HUES64 (cell line): ENCODE measurements around the gene MRPL52.

Experiments used
- H3K27ac ChIP-seq: 2 replicates; pipeline ENCODE4 v1.7.0; 2013; ENCODE audit warnings: low read depth, low read length, inconsistent platforms
- H3K27me3 ChIP-seq: 2 replicates; pipeline ENCODE4 v1.6.1; 2013; ENCODE audit warnings: mild to moderate bottlenecking, low read length; ENCODE audit not compliant: insufficient read depth
- H3K36me3 ChIP-seq: 2 replicates; pipeline ENCODE4 v1.6.1; 2013; ENCODE audit warnings: mild to moderate bottlenecking, low read length; ENCODE audit not compliant: insufficient read depth
- H3K4me1 ChIP-seq: 2 replicates; pipeline ENCODE4 v1.6.1; 2013; ENCODE audit warnings: mild to moderate bottlenecking, low read length, moderate library complexity; ENCODE audit not compliant: insufficient read depth
- H3K4me3 ChIP-seq: 2 replicates; pipeline ENCODE4 v1.5.1; 2013; ENCODE audit warnings: mild to moderate bottlenecking, low read length, moderate library complexity
- H3K9ac ChIP-seq: 2 replicates; pipeline ENCODE4 v1.6.1; 2013; ENCODE audit warnings: mild to moderate bottlenecking, low read depth, low read length
- H3K9me3 ChIP-seq: 2 replicates; pipeline ENCODE4 v1.6.1; 2013; ENCODE audit warnings: low read depth, low read length; ENCODE audit not compliant: insufficient read depth
- WGBS: fragments of 150-250, 120-280 bp; methylation state at CpG from one replicate; pipeline ENCODE4 v1.1.7; 2013; ENCODE audit warnings: missing lambda C conversion rate; 5-methylcytosine and 5-hydroxymethylcytosine counted together

Gene MRPL52

GRCh38 chr14:22812744-22813143 lies 16.9 kb upstream of the MRPL52 start:
- WGBS = 77% methylated on average over 4 of the region's 4 CpGs
- H3K4me1 ChIP-seq = peaks cover 8% of the 10 kb centered on the region
- no peaks in the 10 kb centered on the region for H3K36me3 ChIP-seq
- no peak overlapping the region for H3K27ac ChIP-seq
- no peaks in the 10 kb centered on the region for H3K27me3 ChIP-seq
- H3K9ac ChIP-seq = no peak overlapping the region
- no peak overlapping the region for H3K4me3 ChIP-seq
- H3K9me3 ChIP-seq = no peaks in the 10 kb centered on the region

- Histone ChIP-seq H3K4me1 (peaks cover 8% of the 10 kb centered on the region), H3K4me3 (no peak overlapping the region), H3K27ac (no peak overlapping the region), H3K9ac (no peak overlapping the region), H3K9me3 (no peaks in the 10 kb centered on the region), H3K27me3 (no peaks in the 10 kb centered on the region), H3K36me3 (no peaks in the 10 kb centered on the region)
- 69% methylated on average over 9 of the region's 9 CpGs for WGBS
These were observed 16.5 kb upstream of the MRPL52 start for GRCh38 chr14:22813145-22813544.

GRCh38 chr14:22814373-22814772 lies 15.3 kb upstream of the MRPL52 start:
- WGBS = 89% methylated on average over 7 of the region's 7 CpGs
- Histone ChIP-seq H3K27me3 (no peaks in the 10 kb centered on the region), H3K4me3 (no peak overlapping the region), H3K36me3 (no peaks in the 10 kb centered on the region), H3K27ac (no peak overlapping the region), H3K9ac (no peak overlapping the region), H3K4me1 (peaks cover 12% of the 10 kb centered on the region), H3K9me3 (no peaks in the 10 kb centered on the region)

GRCh38 chr14:22814941-22815713 lies 14.6 kb upstream of the MRPL52 start, which contains the start of gene SLC7A7:
Gene SLC7A7 (minus strand): TSS chr14:22815435. CDS start chr14:22813398, 2,037 bp downstream.
- Histone ChIP-seq H3K4me1 (peaks cover 20% of the 10 kb centered on the region), H3K9me3 (no peaks in the 10 kb centered on the region), H3K36me3 (no peaks in the 10 kb centered on the region), H3K27ac (no peak within 1 kb of the TSS), H3K27me3 (no peaks in the 10 kb centered on the region), H3K9ac (no peak within 1 kb of the TSS; the same call in 1 of the 2 replicates), H3K4me3 (0 out of 2 replicates have a peak within 1 kb of the TSS, but pooled peaks have one; percentile 2)
- 63% methylated on average over 10 of the region's 10 CpGs for WGBS

GRCh38 chr14:22819151-22819988 lies 10.3 kb upstream of the MRPL52 start:
- H3K27ac ChIP-seq = no peak overlapping the region
- no peaks in the 10 kb centered on the region for H3K9me3 ChIP-seq
- peaks cover 40% of the 10 kb centered on the region for H3K4me1 ChIP-seq
- H3K36me3 ChIP-seq = no peaks in the 10 kb centered on the region
- no peak overlapping the region for H3K9ac ChIP-seq
- H3K27me3 ChIP-seq = no peaks in the 10 kb centered on the region
- peak overlapping the region; percentile 36 for H3K4me3 ChIP-seq
- WGBS = 32% methylated on average over 9 of the region's 10 CpGs

GRCh38 chr14:22820731-22821130 lies 9.0 kb upstream of the MRPL52 start:
- Histone ChIP-seq H3K4me3 (peak overlapping the region; percentile 85; the same call in 1 of the 2 replicates), H3K27me3 (no peaks in the 10 kb centered on the region), H3K9me3 (no peaks in the 10 kb centered on the region), H3K36me3 (no peaks in the 10 kb centered on the region), H3K9ac (no peak overlapping the region), H3K27ac (peak overlapping the region; percentile 60; the same call in 1 of the 2 replicates), H3K4me1 (peaks cover 38% of the 10 kb centered on the region)
- 60% methylated on average over 1 of the region's 1 CpG for WGBS

- H3K9ac ChIP-seq = peak overlapping the region; percentile 96
- H3K4me1 ChIP-seq = peaks cover 38% of the 10 kb centered on the region
- H3K9me3 ChIP-seq = no peaks in the 10 kb centered on the region
- no peaks in the 10 kb centered on the region for H3K36me3 ChIP-seq
- peak overlapping the region; percentile 60; the same call in 1 of the 2 replicates for H3K27ac ChIP-seq
- H3K27me3 ChIP-seq = no peaks in the 10 kb centered on the region
- 15% methylated on average over 24 of the region's 24 CpGs for WGBS
- peak overlapping the region; percentile 85 for H3K4me3 ChIP-seq
These were observed 8.3 kb upstream of the MRPL52 start for GRCh38 chr14:22821193-22822015.

- Histone ChIP-seq H3K27ac (peak overlapping the region; percentile 97), H3K9ac (peak overlapping the region; percentile 96), H3K9me3 (no peaks in the 10 kb centered on the region), H3K4me3 (peak overlapping the region; percentile 85), H3K27me3 (no peaks in the 10 kb centered on the region), H3K4me1 (peaks cover 39% of the 10 kb centered on the region), H3K36me3 (no peaks in the 10 kb centered on the region)
- 1% methylated on average over 28 of the region's 32 CpGs for WGBS
These were observed 7.6 kb upstream of the MRPL52 start for GRCh38 chr14:22822016-22822570.

GRCh38 chr14:22822571-22823098 lies 7.1 kb upstream of the MRPL52 start:
- Histone ChIP-seq H3K4me1 (peaks cover 41% of the 10 kb centered on the region), H3K9ac (peak overlapping the region; percentile 96), H3K27me3 (no peaks in the 10 kb centered on the region), H3K9me3 (no peaks in the 10 kb centered on the region), H3K36me3 (no peaks in the 10 kb centered on the region), H3K4me3 (peak overlapping the region; percentile 85), H3K27ac (peak overlapping the region; percentile 97)
- under 1% methylated on average over 34 of the region's 34 CpGs for WGBS

GRCh38 chr14:22824711-22825359 lies 4.9 kb upstream of the MRPL52 start:
- Histone ChIP-seq H3K4me3 (no peak overlapping the region), H3K4me1 (peaks cover 32% of the 10 kb centered on the region), H3K36me3 (no peaks in the 10 kb centered on the region), H3K27me3 (no peaks in the 10 kb centered on the region), H3K9me3 (no peaks in the 10 kb centered on the region), H3K9ac (no peak overlapping the region), H3K27ac (no peak overlapping the region)
- 73% methylated on average over 7 of the region's 8 CpGs for WGBS
